Gastroesophageal sphincter (tissue), 3 donors: ENCODE results near the gene YWHAB.
"Not testable (repeated sequence)": the region's sequence is repeated elsewhere in the genome, so short reads cannot be mapped to it uniquely, and the experiment has no call there.

Experiments
- CTCF ChIP-seq, 4 experiments: fragments of 200-600 bp in 2 of 4; fragments of 450-650 bp in 2 of 4; sonication (generic) in 1 of 4; IDR thresholded peaks; one replicate each; pipeline ENCODE4 v1.5.1; 2017 to 2019; ENCODE audit warnings: antibody characterized with exemption in 4 of 4, mild to moderate bottlenecking in 2 of 4, moderate library complexity in 2 of 4
- EP300 ChIP-seq: sonication (generic); formaldehyde crosslinking; IDR thresholded peaks from one replicate; pipeline ENCODE4 v1.6.1; 2017; ENCODE audit warnings: antibody characterized with exemption, mild to moderate bottlenecking
- POLR2A ChIP-seq, 2 donors: fragments of 450-650 bp; IDR thresholded peaks; one replicate each; pipeline ENCODE4 v1.6.1; 2017; ENCODE audit warnings: antibody characterized with exemption in 2 of 2, mild to moderate bottlenecking in 2 of 2, moderate library complexity in 1 of 2

- TF ChIP-seq CTCF (IDR thresholded peaks at IDR 0.05); EP300; POLR2A (IDR thresholded peaks at IDR 0.05): not testable (repeated sequence)
Measured at GRCh38 chr20:44864493-44864892, 21.0 kb upstream of the YWHAB start.
